ENCODE data around the gene SH3D21. TPM values are rescaled to one million over a fixed set of nuclear protein-coding genes. Genes with fewer than 3 reads are reported as not detected.

Gene SH3D21
- 17.2 TPM for total RNA-seq

- H3K36me3 ChIP-seq: peaks cover 0 to 34% of the 10 kb centered on the region in 2 donors
- peak within 1 kb of the TSS; percentile 81 for H3K27ac ChIP-seq
- no peaks in the 10 kb centered on the region for H3K27me3 ChIP-seq
- peak within 1 kb of the TSS; percentile 59 to 81 for H3K4me3 ChIP-seq
- H3K4me1 ChIP-seq: peaks cover 23% of the 10 kb centered on the region
- no peaks in the 10 kb centered on the region for H3K9me3 ChIP-seq
- DNase-seq (ENCODE audit: extremely low spot score in 2 of 2): no peak
- TF ChIP-seq POLR2AphosphoS5 (IDR thresholded peaks at IDR 0.05; ENCODE audit: insufficient read depth in 1 of 2, low read depth in 1 of 2) (peak in 1 of 2 donors; percentile 11), POLR2A (IDR thresholded peaks at IDR 0.05) (no peak)
- intact Hi-C loops (cut with DNase I): no loop called here
These were observed at the start of gene SH3D21 for GRCh38 chr1:36306210-36306901. Gene SH3D21, plus strand, starts transcription at chr1:36306368. Its CDS starts 53 bp downstream, at chr1:36306421.

- intact Hi-C loops (cut with DNase I): no loop called here
- H3K4me1 ChIP-seq: peaks cover 68% of the 10 kb centered on the region
- no peak overlapping the region for H3K4me3 ChIP-seq
- DNase-seq (ENCODE audit: extremely low spot score in 2 of 2): no peak
- TF ChIP-seq POLR2AphosphoS5 (IDR thresholded peaks at IDR 0.05; ENCODE audit: insufficient read depth in 1 of 2, low read depth in 1 of 2) (no peak), POLR2A (IDR thresholded peaks at IDR 0.05) (no peak), CTCF (IDR thresholded peaks at IDR 0.05) (no peak)
- no peaks in the 10 kb centered on the region for H3K9me3 ChIP-seq
- H3K36me3 ChIP-seq: peaks cover 0 to 25% of the 10 kb centered on the region in 2 donors
- no peak overlapping the region for H3K27ac ChIP-seq
- no peaks in the 10 kb centered on the region for H3K27me3 ChIP-seq
These were observed 49.4 kb upstream of the SH3D21 start for GRCh38 chr1:36256558-36257374.

GRCh38 chr1:36257375-36257767, 48.8 kb upstream of the SH3D21 start:
- no peak for TF ChIP-seq POLR2A (IDR thresholded peaks at IDR 0.05)
- no peak for TF ChIP-seq CTCF (IDR thresholded peaks at IDR 0.05)
- no peak for TF ChIP-seq POLR2AphosphoS5 (IDR thresholded peaks at IDR 0.05; ENCODE audit: insufficient read depth in 1 of 2, low read depth in 1 of 2)
- H3K4me3 ChIP-seq: no peak overlapping the region
- peaks cover 62% of the 10 kb centered on the region for H3K4me1 ChIP-seq
- no peaks in the 10 kb centered on the region for H3K27me3 ChIP-seq
- no peak overlapping the region for H3K27ac ChIP-seq
- intact Hi-C loops (cut with DNase I): no loop called here
- H3K9me3 ChIP-seq: no peaks in the 10 kb centered on the region
- no peak for DNase-seq (ENCODE audit: extremely low spot score in 2 of 2)
- H3K36me3 ChIP-seq: peaks cover 0 to 25% of the 10 kb centered on the region in 2 donors

- Histone ChIP-seq H3K9me3 (no peaks in the 10 kb centered on the region), H3K36me3 (peaks cover 0 to 30% of the 10 kb centered on the region in 2 donors), H3K27me3 (no peaks in the 10 kb centered on the region), H3K4me3 (no peak overlapping the region), H3K27ac (no peak overlapping the region), H3K4me1 (peaks cover 46% of the 10 kb centered on the region)
- no peak for DNase-seq (ENCODE audit: extremely low spot score in 2 of 2)
- intact Hi-C loops (cut with DNase I): no loop called here
- no peak for TF ChIP-seq POLR2A (IDR thresholded peaks at IDR 0.05)
These were observed 47.2 kb upstream of the SH3D21 start for GRCh38 chr1:36258960-36259344.

- no peaks in the 10 kb centered on the region for H3K27me3 ChIP-seq
- H3K9me3 ChIP-seq: no peaks in the 10 kb centered on the region
- peaks cover 0 to 7% of the 10 kb centered on the region in 2 donors for H3K36me3 ChIP-seq
- no peak overlapping the region for H3K27ac ChIP-seq
- DNase-seq (ENCODE audit: extremely low spot score in 2 of 2): no peak
- H3K4me3 ChIP-seq: no peak overlapping the region
- intact Hi-C loops (cut with DNase I): no loop called here
- peaks cover 21% of the 10 kb centered on the region for H3K4me1 ChIP-seq
- TF ChIP-seq POLR2A (IDR thresholded peaks at IDR 0.05) (no peak), CTCF (IDR thresholded peaks at IDR 0.05) (no peak), POLR2AphosphoS5 (IDR thresholded peaks at IDR 0.05; ENCODE audit: insufficient read depth in 1 of 2, low read depth in 1 of 2) (no peak)
These were observed 37.2 kb upstream of the SH3D21 start for GRCh38 chr1:36268981-36269380.
